Measurements from ENCODE around the gene RAPGEF5.

- TF ChIP-seq CTCF (IDR thresholded peaks at IDR 0.05 in 4 of 5, conservative IDR thresholded peaks at IDR 0.05 in 1 of 5) (no peak), POLR2A (IDR thresholded peaks at IDR 0.05) (no peak)
These were observed 239.7 kb downstream of the RAPGEF5 start for GRCh38 chr7:22117222-22117621.

Measured in gastrocnemius medialis (tissue), 4 donors.